ENCODE measurements around the gene CT47C1.
A peak's percentile ranks its signal among the peaks of the same experiment; 100 is the strongest.

Gene CT47C1

DNA sequence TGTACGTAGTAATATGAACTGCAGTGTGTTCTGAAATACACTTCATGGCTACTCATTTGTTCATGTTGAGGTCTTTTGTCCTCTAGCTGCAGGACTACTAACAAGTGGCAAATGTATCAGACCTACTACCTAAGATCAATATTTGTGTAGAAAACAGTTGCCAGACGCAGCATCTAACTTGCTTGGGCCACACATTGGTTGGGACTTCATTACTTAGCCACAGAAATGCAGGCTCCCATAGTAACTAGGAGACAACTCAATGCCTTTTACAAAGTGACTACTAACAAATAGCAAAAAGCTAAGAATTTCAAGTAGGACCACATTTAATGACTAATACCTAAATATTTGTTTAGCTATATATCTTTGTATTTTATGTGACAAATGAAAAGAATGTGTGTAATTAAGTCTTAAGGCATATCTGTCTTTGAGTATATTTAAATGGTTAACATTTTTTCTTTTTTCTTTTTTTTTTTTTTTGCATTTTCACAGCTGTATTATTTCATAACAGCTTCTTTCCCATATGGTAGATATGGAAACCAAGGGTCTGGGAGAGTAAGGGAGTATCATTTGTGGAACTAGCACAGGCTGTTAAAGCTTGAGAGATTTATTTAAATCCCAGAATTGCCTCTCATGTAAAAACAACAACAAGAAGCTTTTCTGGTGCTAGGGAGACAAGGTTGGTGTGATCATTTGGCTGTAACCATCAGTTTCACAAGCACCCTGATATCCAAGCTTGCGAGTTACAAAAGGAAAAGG lies 2.7 kb downstream of the CT47C1 start:
- no peak for DNase-seq

DNA sequence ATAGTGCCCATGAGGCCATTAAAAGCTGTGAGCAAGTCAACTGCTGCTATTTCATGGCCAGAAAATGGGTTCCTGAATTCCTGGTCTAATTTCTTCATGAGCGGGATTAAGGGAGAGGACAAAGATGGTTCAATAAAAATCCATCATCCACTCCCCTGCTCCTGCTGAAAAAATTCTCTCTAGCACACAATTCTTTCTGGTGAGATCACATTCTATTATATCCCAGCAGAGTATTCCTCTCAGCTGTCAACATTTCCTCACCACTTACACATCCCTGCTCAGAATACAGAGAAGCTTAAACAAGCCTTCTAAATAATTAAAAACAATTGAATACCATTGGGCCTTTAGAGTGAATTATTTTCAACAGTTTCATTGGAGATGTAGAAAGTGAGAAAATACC lies 9.5 kb downstream of the CT47C1 start:
- DNase-seq: no peak

DNA sequence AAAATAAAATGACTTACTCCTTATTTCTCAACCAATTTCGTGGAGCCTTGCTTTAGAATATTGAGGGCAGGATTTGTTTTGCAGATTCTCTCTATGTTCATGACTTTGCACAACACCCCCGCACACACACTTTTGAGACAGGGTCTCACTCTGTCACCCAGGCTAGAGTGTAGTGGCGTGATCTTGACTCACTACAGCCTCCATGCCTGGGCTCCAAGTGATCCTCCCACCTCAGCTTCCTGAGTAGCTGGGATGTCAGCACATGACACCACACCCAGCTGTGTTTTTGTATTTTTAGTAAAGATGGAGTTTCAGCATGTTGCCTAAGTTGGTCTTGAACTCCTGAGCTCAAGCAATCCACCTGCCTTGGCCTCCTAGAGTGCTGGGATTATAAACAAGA lies 12.0 kb downstream of the CT47C1 start:
- DNase-seq: no peak

DNA sequence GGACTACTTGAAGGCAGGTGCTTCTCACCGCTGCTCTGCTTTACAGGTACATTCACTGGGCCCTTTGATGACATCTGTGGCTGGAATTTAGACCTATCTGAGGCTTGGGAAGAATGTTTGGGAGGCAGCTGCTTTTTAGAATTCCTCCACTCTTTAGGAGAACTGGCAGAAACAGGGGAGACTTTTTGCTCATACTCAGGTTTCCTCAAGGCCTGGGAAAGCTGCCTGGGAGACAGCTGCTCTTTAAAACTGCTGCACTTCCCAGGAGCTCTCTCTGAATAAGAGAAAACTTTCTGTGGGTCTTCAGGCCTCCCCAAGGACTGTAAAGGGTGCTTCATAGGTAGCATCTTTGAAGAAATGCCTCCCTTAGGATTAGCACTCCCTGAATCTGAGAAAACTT lies 14.3 kb downstream of the CT47C1 start:
- no peak for DNase-seq

DNA sequence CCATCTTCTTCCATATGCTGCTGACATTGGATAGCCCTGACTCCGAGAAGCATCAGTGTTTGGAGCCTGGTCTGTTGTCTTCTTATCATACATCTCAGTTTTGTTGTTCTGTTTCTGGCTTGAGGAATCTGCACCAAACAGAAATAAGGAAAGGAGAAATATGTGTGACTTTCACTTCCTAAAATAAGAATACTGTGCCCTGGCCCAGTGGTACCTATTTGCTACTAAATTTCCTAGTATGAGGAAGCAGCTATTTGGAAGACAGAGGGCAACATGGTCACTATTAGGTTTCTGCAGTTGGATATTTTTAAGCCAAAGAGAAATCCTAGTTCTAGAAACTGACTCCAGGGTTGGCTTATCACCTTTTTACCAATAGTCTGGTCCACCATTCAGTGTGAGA lies 16.8 kb downstream of the CT47C1 start:
- DNase-seq: no peak

DNA sequence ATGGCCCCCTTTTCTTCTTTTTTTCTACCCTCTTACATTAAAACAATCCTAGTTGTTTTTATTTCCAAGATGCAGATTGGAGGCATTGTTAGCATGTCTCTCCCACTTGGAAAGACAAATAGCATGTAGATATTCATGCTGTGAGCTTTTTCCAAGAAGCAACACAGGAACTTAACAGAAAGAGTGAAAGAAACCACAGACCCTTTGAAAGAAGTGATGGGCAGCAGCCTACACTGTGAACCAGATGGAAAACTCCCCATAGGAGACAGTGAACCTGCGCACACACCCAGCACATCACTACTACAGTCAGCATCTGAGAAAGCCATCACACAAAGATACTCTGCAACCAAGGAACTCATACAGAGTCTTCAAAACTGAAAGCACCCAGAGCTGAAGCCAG lies 17.8 kb downstream of the CT47C1 start:
- no peak for DNase-seq

DNA sequence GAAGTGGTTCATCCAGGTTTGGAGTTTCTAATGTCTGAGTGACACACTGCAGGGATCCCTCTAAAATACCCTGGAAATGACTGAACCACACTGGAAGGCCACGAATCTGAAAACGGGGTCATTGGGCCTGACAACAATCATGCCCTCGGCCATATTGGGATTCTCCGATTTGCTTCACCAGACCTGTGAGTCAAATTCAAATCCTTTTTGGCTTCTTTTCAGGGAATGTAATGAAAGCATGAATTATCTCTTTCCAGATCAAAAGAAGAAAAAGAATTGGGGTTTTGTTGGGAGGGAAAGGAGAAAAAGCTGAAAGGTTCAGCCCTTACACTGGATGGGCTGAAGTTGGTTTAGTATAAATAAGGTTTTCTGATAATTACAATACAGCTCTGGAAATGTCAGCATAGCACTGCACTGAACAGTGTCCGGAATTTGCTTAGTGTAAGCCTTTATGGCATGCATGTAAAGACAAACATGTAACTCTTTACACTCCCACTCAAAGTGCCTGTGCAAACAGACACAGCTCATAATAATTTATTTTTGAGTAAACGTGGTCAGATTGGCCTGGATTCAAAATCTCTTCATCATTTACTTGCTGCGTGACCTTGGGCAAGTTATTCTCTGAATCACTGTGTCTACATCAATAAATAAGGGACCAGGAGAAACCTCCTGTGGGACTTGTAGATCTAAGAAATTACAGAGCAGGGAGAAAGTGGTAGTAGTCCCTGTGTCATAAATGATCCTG lies 21.4 kb downstream of the CT47C1 start:
- no peak for DNase-seq

DNA sequence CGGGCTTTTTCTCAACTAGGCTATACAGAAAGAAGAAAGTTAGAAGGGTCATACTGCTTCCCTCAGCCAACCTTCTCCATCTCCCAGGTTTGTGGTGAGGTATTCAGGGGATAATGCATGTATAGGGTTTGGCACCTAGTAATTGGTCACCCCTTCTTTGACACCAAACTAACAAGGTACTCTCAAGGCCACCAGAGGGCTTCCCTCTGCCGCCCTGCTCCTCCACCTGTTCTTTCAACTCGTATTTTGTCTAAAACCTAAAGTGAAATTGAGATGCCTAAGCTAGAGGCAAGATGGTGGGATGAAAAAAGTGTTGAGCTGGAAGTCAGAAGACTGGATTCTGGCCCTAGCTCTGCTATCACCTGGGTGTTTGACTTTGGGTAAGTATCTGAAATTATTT lies 22.0 kb downstream of the CT47C1 start:
- DNase-seq: no peak

DNA sequence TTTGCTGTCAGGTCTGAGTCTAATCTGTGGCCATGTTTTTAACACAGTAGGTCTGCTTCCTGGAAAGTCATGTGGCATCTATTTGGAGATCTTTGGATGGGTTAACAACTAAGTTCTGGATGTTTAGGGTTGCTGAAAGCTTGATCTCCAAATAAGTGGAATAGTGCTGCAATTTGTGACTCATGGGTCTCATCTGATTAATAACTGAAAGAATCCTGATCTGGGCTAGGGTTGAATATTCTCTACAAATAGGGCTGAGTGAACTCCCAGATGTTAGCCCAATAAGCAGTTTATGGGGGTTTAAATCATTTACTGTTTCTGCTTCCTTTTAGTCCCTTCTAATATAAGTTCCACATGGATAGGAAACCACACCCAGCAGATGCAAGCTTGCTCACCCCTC lies 23.1 kb downstream of the CT47C1 start:
- no peak for DNase-seq

DNA sequence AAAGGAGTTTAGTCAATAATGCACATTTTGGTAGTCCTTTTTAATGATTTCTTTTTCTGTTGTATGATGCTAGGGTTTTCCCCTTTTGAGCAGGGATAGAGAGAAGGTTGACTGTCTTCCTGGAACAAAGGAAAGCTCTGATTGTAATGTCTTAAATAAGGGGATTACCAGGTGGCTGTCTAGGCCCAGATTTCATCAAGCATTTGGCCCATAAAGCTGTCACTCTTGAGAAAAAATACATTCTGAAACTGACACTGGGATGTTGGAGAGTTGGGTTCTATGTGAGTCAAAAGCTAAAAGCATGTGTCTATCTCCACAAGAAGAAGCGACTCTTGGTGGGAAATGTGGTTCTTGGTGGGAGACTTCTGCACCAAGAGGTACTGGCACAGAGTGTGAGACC lies 28.4 kb downstream of the CT47C1 start:
- no peak for DNase-seq

DNA sequence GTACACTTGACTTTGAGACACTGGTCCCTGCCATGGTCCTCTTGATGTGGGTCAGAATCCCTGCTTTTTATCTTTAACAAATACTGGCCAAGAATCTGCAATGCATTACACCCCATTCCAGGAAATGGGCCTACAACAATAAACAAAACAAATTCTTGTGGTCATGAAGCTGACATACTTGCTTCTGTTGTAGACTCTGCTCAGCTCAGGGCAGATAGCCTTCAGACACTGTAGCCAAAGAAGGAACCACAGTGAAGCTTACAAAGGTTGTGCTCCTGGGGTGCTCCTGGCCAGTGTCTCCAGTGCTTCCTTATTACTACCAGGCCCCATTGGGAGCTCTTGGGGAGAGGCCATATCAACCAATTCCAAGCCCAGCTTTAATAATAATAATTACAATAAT lies 33.0 kb downstream of the CT47C1 start:
- DNase-seq: no peak

DNA sequence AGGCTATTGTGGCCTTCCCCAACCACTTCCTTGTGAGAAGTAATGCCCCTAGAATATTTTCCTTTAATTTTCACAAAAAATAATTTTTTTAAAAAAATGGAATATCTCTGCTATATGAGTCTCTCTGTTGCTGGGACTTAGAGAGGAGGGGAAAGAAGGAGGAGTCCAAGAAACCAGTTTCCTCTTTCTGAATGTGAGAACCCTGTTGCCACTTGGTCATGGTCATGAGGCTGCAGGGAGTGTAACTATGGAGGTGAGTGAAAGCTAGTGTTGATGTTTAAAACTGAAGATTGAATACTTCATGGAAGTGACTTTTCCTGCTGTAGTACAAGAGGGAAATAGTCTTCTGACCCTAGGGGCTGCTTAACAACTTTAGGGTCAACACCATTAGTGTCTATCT lies 34.4 kb downstream of the CT47C1 start:
- no peak for DNase-seq

DNA sequence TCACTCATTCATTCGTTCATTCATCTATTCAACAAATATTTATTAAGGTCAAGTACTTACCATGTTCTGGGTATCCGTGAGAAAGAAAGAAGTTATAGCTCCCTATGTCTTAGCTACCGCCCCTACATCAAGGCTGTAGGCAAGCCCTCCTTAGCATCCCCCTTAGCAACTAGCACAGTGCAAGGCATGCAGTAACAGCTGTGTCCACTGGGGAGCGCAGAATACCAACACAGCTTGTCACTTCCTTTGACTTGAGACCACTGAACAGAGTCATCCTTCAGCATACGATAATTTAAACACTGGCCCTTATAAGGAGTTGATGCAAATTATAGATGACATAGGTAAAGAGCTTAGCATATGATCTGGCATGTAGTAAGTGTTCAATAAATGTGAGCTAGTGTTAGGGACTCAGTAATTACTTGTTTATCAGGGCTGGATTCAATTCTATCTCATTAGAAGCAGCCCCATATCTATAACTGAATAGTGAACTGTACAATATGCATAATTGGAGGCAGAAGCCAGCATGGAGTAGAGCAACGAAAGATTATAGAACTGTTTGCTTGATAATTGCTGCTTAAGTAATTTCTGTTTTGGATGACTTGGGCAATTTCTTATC lies 46.1 kb downstream of the CT47C1 start:
- DNase-seq: peak; percentile 48

DNA sequence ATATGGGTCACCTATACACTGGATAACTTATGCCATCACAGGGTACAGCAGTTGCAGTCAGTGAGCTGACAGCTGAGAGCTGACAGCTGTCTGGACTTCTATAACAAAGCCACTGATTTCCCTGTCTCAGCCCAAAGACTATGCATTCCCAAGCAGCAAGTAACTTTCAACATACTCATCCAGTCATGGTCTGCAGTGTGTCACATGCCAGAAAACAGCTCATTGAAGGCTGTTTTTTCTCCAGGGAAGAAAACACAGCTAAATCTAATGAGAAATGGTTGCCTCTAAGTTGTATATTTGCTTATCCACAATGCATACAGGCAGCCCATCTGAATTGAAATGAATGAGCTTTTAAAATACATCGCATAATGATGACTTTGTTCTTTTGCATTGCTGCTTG lies 48.5 kb downstream of the CT47C1 start:
- DNase-seq: no peak

All from stimulated activated CD4-positive, alpha-beta T cell treated with anti-CD3 and anti-CD28 coated beads, Interleukin-4, amount 100 ng/mL, for 24 hours (primary cell).